ENCODE measurements around the gene TSPEAR.
"Not testable (repeated sequence)": the region's sequence is repeated elsewhere in the genome, so short reads cannot be mapped to it uniquely, and the experiment has no call there.

The TSPEAR gene

GRCh38 chr21:44568667-44569556, 142.5 kb downstream of the TSPEAR start:
- no peak for DNase-seq (ENCODE audit: low read depth in 2 of 2)

GRCh38 chr21:44568261-44568660, 143.1 kb downstream of the TSPEAR start:
- no peak for DNase-seq (ENCODE audit: low read depth in 2 of 2)

GRCh38 chr21:44567481-44568171, 143.7 kb downstream of the TSPEAR start:
- DNase-seq (ENCODE audit: low read depth in 2 of 2): no peak

- no peak for DNase-seq (ENCODE audit: low read depth in 2 of 2)
Measured at GRCh38 chr21:44566403-44566802, 145.0 kb downstream of the TSPEAR start.

GRCh38 chr21:44564886-44565598, 146.3 kb downstream of the TSPEAR start:
- no peak for DNase-seq (ENCODE audit: low read depth in 2 of 2)

GRCh38 chr21:44564099-44564498, 147.3 kb downstream of the TSPEAR start:
- no peak for DNase-seq (ENCODE audit: low read depth in 2 of 2)

- DNase-seq (ENCODE audit: low read depth in 2 of 2): no peak
Measured at GRCh38 chr21:44558695-44559094, 152.7 kb downstream of the TSPEAR start, which contains the start of gene KRTAP10-3. Gene KRTAP10-3 (minus strand): TSS chr21:44558795. CDS start chr21:44558715, 80 bp downstream.

- not testable (repeated sequence) for DNase-seq (ENCODE audit: low read depth in 2 of 2)
Measured at GRCh38 chr21:44558329-44558675, 153.1 kb downstream of the TSPEAR start.

- DNase-seq (ENCODE audit: low read depth in 2 of 2): no peak
Measured at GRCh38 chr21:44557491-44558328, 153.7 kb downstream of the TSPEAR start.

GRCh38 chr21:44556879-44557278, 154.5 kb downstream of the TSPEAR start:
- DNase-seq (ENCODE audit: low read depth in 2 of 2): no peak

GRCh38 chr21:44555200-44555875, 156.0 kb downstream of the TSPEAR start:
- DNase-seq (ENCODE audit: low read depth in 2 of 2): no peak

GRCh38 chr21:44552681-44553080, 158.7 kb downstream of the TSPEAR start:
- no peak for DNase-seq (ENCODE audit: low read depth in 2 of 2)

GRCh38 chr21:44552136-44552535, 159.2 kb downstream of the TSPEAR start:
- no peak for DNase-seq (ENCODE audit: low read depth in 2 of 2)

- no peak for DNase-seq (ENCODE audit: low read depth in 2 of 2)
Measured at GRCh38 chr21:44551340-44551961, 159.9 kb downstream of the TSPEAR start, which contains the start of gene KRTAP10-2. Gene KRTAP10-2 (minus strand): TSS chr21:44551505. CDS start chr21:44551458, 47 bp downstream.

- no peak for DNase-seq (ENCODE audit: low read depth in 2 of 2)
Measured at GRCh38 chr21:44550807-44551206, 160.6 kb downstream of the TSPEAR start.

GRCh38 chr21:44550285-44550684, 161.1 kb downstream of the TSPEAR start:
- not testable (repeated sequence) for DNase-seq (ENCODE audit: low read depth in 2 of 2)

GRCh38 chr21:44549525-44550211, 161.7 kb downstream of the TSPEAR start:
- no peak for DNase-seq (ENCODE audit: low read depth in 2 of 2)

GRCh38 chr21:44548922-44549321, 162.4 kb downstream of the TSPEAR start:
- no peak for DNase-seq (ENCODE audit: low read depth in 2 of 2)

- no peak for DNase-seq (ENCODE audit: low read depth in 2 of 2)
Measured at GRCh38 chr21:44548381-44548780, 163.0 kb downstream of the TSPEAR start.
